SK-N-SH (cell line): ENCODE data around the gene CGAS.

Experiments
- CTCF ChIP-seq: fragments of 200-600 bp; sonication (generic); IDR thresholded peaks from 2 replicates; pipeline ENCODE4 v1.6.1; 2017; ENCODE audit warnings: antibody characterized with exemption, mild to moderate bottlenecking, moderate library complexity
- ELF1 ChIP-seq: IDR thresholded peaks from 2 replicates; pipeline ENCODE4 v1.4.0; 2012
- EZH2phosphoT487 ChIP-seq: fragments of 200-600 bp; sonication (generic); IDR thresholded peaks from 2 replicates; pipeline ENCODE4 v1.6.1; 2017; ENCODE audit warnings: low read depth, mixed run types, mild to moderate bottlenecking, antibody characterized with exemption, moderate library complexity, borderline replicate concordance
- FOXM1 ChIP-seq: IDR thresholded peaks from 2 replicates; pipeline ENCODE4 v1.4.0; 2012; ENCODE audit warnings: low read depth, mild to moderate bottlenecking
- GATA2 ChIP-seq: sonication (generic); formaldehyde crosslinking; IDR thresholded peaks from 2 replicates; pipeline ENCODE4 v1.5.0; 2020; ENCODE audit warnings: mild to moderate bottlenecking, missing genetic modification reagents
- JUND ChIP-seq: IDR thresholded peaks from 2 replicates; pipeline ENCODE4 v1.4.0; 2012
- POLR2AphosphoS5 ChIP-seq: IDR thresholded peaks from 2 replicates; pipeline ENCODE4 v1.6.1; 2012; ENCODE audit warnings: low read depth, low read length
- RAD21 ChIP-seq: IDR thresholded peaks from 2 replicates; pipeline ENCODE4 v1.6.1; 2012; ENCODE audit warnings: mild to moderate bottlenecking, low read length
- RXRA ChIP-seq: IDR thresholded peaks from 2 replicates; pipeline ENCODE4 v1.4.0; 2012; ENCODE audit warnings: low read depth, mild to moderate bottlenecking, borderline replicate concordance
- SIN3A ChIP-seq: IDR thresholded peaks from 2 replicates; pipeline ENCODE4 v1.6.1; 2012; ENCODE audit warnings: low read depth, mild to moderate bottlenecking, low read length, moderate library complexity, borderline replicate concordance
- SMC3 ChIP-seq: IDR thresholded peaks from 2 replicates; pipeline ENCODE4 v1.6.1; 2012; ENCODE audit warnings: low read depth, low read length, improper control_type of control experiment
- USF2 ChIP-seq: fragments of 150-350 bp; IDR thresholded peaks from 2 replicates; pipeline ENCODE4 v1.6.1; 2017; ENCODE audit warnings: antibody characterized with exemption, low read length, low read depth, borderline replicate concordance
- YY1 ChIP-seq: IDR thresholded peaks from 2 replicates; pipeline ENCODE4 v1.4.0; 2012; ENCODE audit warnings: low read depth, mild to moderate bottlenecking
- TF ChIP-seq, protein P1 (sequence below): IDR thresholded peaks from 2 replicates; pipeline ENCODE4 v1.4.0; 2012; ENCODE audit warnings: low read depth, borderline replicate concordance

DNA sequence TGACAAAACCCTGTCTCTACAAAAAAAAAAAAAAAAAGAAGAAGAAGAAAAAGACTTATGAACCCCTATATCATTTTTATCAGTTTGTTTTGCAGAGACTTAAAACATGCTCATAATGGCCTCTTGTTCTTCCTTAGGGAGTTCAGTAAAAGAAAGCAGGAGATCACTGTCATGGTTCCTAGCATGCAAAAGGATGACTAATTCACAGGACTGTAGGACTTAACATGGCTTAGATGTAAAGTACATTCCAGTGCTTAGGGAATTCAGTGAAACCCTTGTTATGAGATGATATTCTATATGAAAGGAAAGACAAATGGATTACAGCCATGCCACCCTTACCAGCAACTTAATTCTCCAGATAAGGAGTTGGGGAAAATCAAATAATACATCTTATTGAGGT is 39.3 kb upstream of the CGAS start:
- no peak for TF ChIP-seq EZH2phosphoT487
- no peak for TF ChIP-seq SIN3A
- no peak for TF ChIP-seq SMC3
- TF ChIP-seq CTCF, result no peak
- no peak for TF ChIP-seq JUND
- TF ChIP-seq ELF1, result no peak
- TF ChIP-seq, protein P1, sequence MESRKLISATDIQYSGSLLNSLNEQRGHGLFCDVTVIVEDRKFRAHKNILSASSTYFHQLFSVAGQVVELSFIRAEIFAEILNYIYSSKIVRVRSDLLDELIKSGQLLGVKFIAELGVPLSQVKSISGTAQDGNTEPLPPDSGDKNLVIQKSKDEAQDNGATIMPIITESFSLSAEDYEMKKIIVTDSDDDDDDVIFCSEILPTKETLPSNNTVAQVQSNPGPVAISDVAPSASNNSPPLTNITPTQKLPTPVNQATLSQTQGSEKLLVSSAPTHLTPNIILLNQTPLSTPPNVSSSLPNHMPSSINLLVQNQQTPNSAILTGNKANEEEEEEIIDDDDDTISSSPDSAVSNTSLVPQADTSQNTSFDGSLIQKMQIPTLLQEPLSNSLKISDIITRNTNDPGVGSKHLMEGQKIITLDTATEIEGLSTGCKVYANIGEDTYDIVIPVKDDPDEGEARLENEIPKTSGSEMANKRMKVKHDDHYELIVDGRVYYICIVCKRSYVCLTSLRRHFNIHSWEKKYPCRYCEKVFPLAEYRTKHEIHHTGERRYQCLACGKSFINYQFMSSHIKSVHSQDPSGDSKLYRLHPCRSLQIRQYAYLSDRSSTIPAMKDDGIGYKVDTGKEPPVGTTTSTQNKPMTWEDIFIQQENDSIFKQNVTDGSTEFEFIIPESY, result no peak
- no peak for TF ChIP-seq POLR2AphosphoS5
- no peak for TF ChIP-seq GATA2 (CRISPR knock-in tag)
- TF ChIP-seq USF2, result no peak
- TF ChIP-seq FOXM1, result no peak
- TF ChIP-seq RXRA, result no peak
- TF ChIP-seq YY1, result no peak
- no peak for TF ChIP-seq RAD21
